GM19467 (cell line): ENCODE results near the gene KCNH8.

Experiments
- ATAC-seq: cut with Tn5 transposase; IDR thresholded peaks from one replicate; pipeline ENCODE4 v1.9.1; 2021; ENCODE audit warnings: mild to moderate bottlenecking, moderate library complexity; ENCODE audit not compliant: unreplicated experiment

KCNH8 gene

GRCh38 chr3:19471138-19471537 is 322.8 kb downstream of the KCNH8 start:
- ATAC-seq, result no peak

- no peak for ATAC-seq
Observed at GRCh38 chr3:19473971-19474580, 325.8 kb downstream of the KCNH8 start.

GRCh38 chr3:19476281-19476680 is 328.0 kb downstream of the KCNH8 start:
- ATAC-seq, result no peak

GRCh38 chr3:19485267-19485666 is 337.0 kb downstream of the KCNH8 start:
- no peak for ATAC-seq

- ATAC-seq, result no peak
Observed at GRCh38 chr3:19487386-19487785, 339.1 kb downstream of the KCNH8 start.

GRCh38 chr3:19488939-19489338 is 340.6 kb downstream of the KCNH8 start:
- ATAC-seq, result no peak

GRCh38 chr3:19489936-19490335 is 341.6 kb downstream of the KCNH8 start:
- ATAC-seq, result no peak

GRCh38 chr3:19506171-19506570 is 357.9 kb downstream of the KCNH8 start:
- no peak for ATAC-seq

- no peak for ATAC-seq
Observed at GRCh38 chr3:19522305-19522704, 374.0 kb downstream of the KCNH8 start.

GRCh38 chr3:19526071-19526470 is 377.8 kb downstream of the KCNH8 start:
- ATAC-seq, result no peak

- no peak for ATAC-seq
Observed at GRCh38 chr3:19527746-19528145, 379.4 kb downstream of the KCNH8 start.

- no peak for ATAC-seq
Observed at GRCh38 chr3:19531426-19531825, 383.1 kb downstream of the KCNH8 start.

GRCh38 chr3:19539518-19540392 is 391.4 kb downstream of the KCNH8 start:
- peak; percentile 66 for ATAC-seq

- ATAC-seq, result peak; percentile 34
Observed at GRCh38 chr3:19540464-19540863, 392.2 kb downstream of the KCNH8 start.

- no peak for ATAC-seq
Observed at GRCh38 chr3:19541284-19541683, 393.0 kb downstream of the KCNH8 start.

GRCh38 chr3:19543212-19543841 is 395.0 kb downstream of the KCNH8 start:
- ATAC-seq, result peak; percentile 48

GRCh38 chr3:19547665-19548464 is 399.6 kb downstream of the KCNH8 start:
- ATAC-seq, result no peak

GRCh38 chr3:19559724-19560442 is 411.6 kb downstream of the KCNH8 start:
- ATAC-seq, result peak; percentile 95

- no peak for ATAC-seq
Observed at GRCh38 chr3:19573644-19574043, 425.3 kb downstream of the KCNH8 start.

- no peak for ATAC-seq
Observed at GRCh38 chr3:19574268-19574667, 426.0 kb downstream of the KCNH8 start.
